Bronchial epithelial cell (primary cell): ENCODE data around the gene VWA1. TPM values are rescaled to one million over a fixed set of nuclear protein-coding genes. Genes with fewer than 3 reads are reported as not detected.
A peak's percentile ranks its signal among the peaks of the same experiment; 100 is the strongest.
"Not testable (repeated sequence)": the region's sequence is repeated elsewhere in the genome, so short reads cannot be mapped to it uniquely, and the experiment has no call there.

Experiments
- DNase-seq: peaks from one replicate; pipeline ENCODE4 v3.0.0-alpha.2; 2010; ENCODE audit warnings: low read depth
- FAIRE-seq: peaks from 2 replicates; lab custom pipeline; 2011; peaks lifted over from hg19 to GRCh38; lab: Jason Lieb, UNC
- H3K27me3 ChIP-seq: 2 replicates; pipeline ENCODE4 v1.5.1; 2011; ENCODE audit warnings: low read length; ENCODE audit not compliant: control insufficient read depth, insufficient read depth
- H3K36me3 ChIP-seq: 2 replicates; pipeline ENCODE4 v1.5.1; 2011; ENCODE audit warnings: low read length; ENCODE audit not compliant: control insufficient read depth, insufficient read depth
- H3K4me3 ChIP-seq: 2 replicates; pipeline ENCODE4 v1.5.1; 2011; ENCODE audit warnings: mild to moderate bottlenecking, low read depth, low read length, control low read depth
- CTCF ChIP-seq: IDR thresholded peaks from 2 replicates; pipeline ENCODE4 v1.5.1; 2011; ENCODE audit warnings: mild to moderate bottlenecking, moderate library complexity, low read length, control low read depth, inconsistent platforms; ENCODE audit not compliant: insufficient read depth, severe bottlenecking
- total RNA-seq: library from RNA; depleted of rRNA; stranded (reverse); fragments of >200 nt; gene quantifications from 2 replicates; pipeline ENCODE4 v1.2.1, GENCODE V29; 2014

The VWA1 gene
- total RNA-seq, 1 donor from 2014 or later: 5.0 TPM

- no peak for TF ChIP-seq CTCF
Observed at GRCh38 chr1:1470626-1471388, 35.3 kb downstream of the VWA1 start.

GRCh38 chr1:1471389-1472052, 36.0 kb downstream of the VWA1 start, which contains the start of gene ATAD3B:
TSS of gene ATAD3B (plus strand) at chr1:1471765. CDS start at chr1:1471885, 120 bp downstream.
- no peaks in the 10 kb centered on the region for H3K27me3 ChIP-seq

More at GRCh38 chr1:1470626-1471388, 35.3 kb downstream of the VWA1 start:
- H3K27me3 ChIP-seq: no peaks in the 10 kb centered on the region
- H3K4me3 ChIP-seq: peak overlapping the region; percentile 81
- DNase-seq (peak; percentile 37), FAIRE-seq (no peak)
- H3K36me3 ChIP-seq: no peaks in the 10 kb centered on the region

GRCh38 chr1:1472053-1472876, 36.8 kb downstream of the VWA1 start:
- FAIRE-seq, DNase-seq, H3K36me3 ChIP-seq: not testable (repeated sequence)

More at GRCh38 chr1:1471389-1472052, 36.0 kb downstream of the VWA1 start, which contains the start of gene ATAD3B:
- peak within 1 kb of the TSS; percentile 81 for H3K4me3 ChIP-seq
- TF ChIP-seq CTCF: no peak
- no peak for FAIRE-seq
- DNase-seq: peak; percentile 78
- no peaks in the 10 kb centered on the region for H3K36me3 ChIP-seq

GRCh38 chr1:1476011-1476410, 40.5 kb downstream of the VWA1 start:
- not testable (repeated sequence) for H3K27me3 ChIP-seq, H3K4me3 ChIP-seq, DNase-seq, FAIRE-seq
- H3K36me3 ChIP-seq: peaks cover 15% of the 10 kb centered on the region

More at GRCh38 chr1:1472053-1472876, 36.8 kb downstream of the VWA1 start:
- H3K4me3 ChIP-seq: peak overlapping the region; percentile 81
- not testable (repeated sequence) for H3K27me3 ChIP-seq

GRCh38 chr1:1477206-1477605, 41.7 kb downstream of the VWA1 start:
- TF ChIP-seq CTCF: no peak
- FAIRE-seq: no peak
- Histone ChIP-seq H3K27me3 (no peaks in the 10 kb centered on the region), H3K36me3 (peaks cover 17% of the 10 kb centered on the region), H3K4me3 (no peak overlapping the region)
- DNase-seq: no peak

GRCh38 chr1:1479547-1480487, 44.3 kb downstream of the VWA1 start:
- Histone ChIP-seq H3K36me3 (peaks cover 26% of the 10 kb centered on the region), H3K27me3 (no peaks in the 10 kb centered on the region), H3K4me3 (no peak overlapping the region)
- TF ChIP-seq CTCF: no peak
- DNase-seq (no peak), FAIRE-seq (no peak)

GRCh38 chr1:1480488-1480867, 45.0 kb downstream of the VWA1 start:
- peaks cover 28% of the 10 kb centered on the region for H3K36me3 ChIP-seq
- DNase-seq, H3K4me3 ChIP-seq, H3K27me3 ChIP-seq, FAIRE-seq: not testable (repeated sequence)

GRCh38 chr1:1481811-1482210, 46.3 kb downstream of the VWA1 start:
- not testable (repeated sequence) for FAIRE-seq, H3K4me3 ChIP-seq, DNase-seq, H3K27me3 ChIP-seq
- H3K36me3 ChIP-seq: peaks cover 29% of the 10 kb centered on the region
